Bronchial epithelial cell (primary cell): Measurements from ENCODE around the gene HDAC9. TPM values are rescaled to one million over a fixed set of nuclear protein-coding genes. Genes with fewer than 3 reads are reported as not detected.
A peak's percentile ranks its signal among the peaks of the same experiment; 100 is the strongest.
"Not testable (repeated sequence)": the region's sequence is repeated elsewhere in the genome, so short reads cannot be mapped to it uniquely, and the experiment has no call there.

ENCODE experiments used
- DNase-seq: peaks from one replicate; pipeline ENCODE4 v3.0.0-alpha.2; 2010; ENCODE audit warnings: low read depth
- FAIRE-seq: peaks from 2 replicates; lab custom pipeline; 2011; peaks lifted over from hg19 to GRCh38; lab: Jason Lieb, UNC
- H3K27me3 ChIP-seq: 2 replicates; pipeline ENCODE4 v1.5.1; 2011; ENCODE audit warnings: low read length; ENCODE audit not compliant: control insufficient read depth, insufficient read depth
- H3K36me3 ChIP-seq: 2 replicates; pipeline ENCODE4 v1.5.1; 2011; ENCODE audit warnings: low read length; ENCODE audit not compliant: control insufficient read depth, insufficient read depth
- H3K4me3 ChIP-seq: 2 replicates; pipeline ENCODE4 v1.5.1; 2011; ENCODE audit warnings: mild to moderate bottlenecking, low read depth, low read length, control low read depth
- total RNA-seq: library from RNA; depleted of rRNA; stranded (reverse); fragments of >200 nt; gene quantifications from 2 replicates; pipeline ENCODE4 v1.2.1, GENCODE V29; 2014
- TF ChIP-seq, protein P1 (sequence below): IDR thresholded peaks from 2 replicates; pipeline ENCODE4 v1.5.1; 2011; ENCODE audit warnings: mild to moderate bottlenecking, moderate library complexity, low read length, control low read depth, inconsistent platforms; ENCODE audit not compliant: insufficient read depth, severe bottlenecking

HDAC9 gene
- total RNA-seq, 1 donor from 2014 or later, result 12.1 TPM

DNA sequence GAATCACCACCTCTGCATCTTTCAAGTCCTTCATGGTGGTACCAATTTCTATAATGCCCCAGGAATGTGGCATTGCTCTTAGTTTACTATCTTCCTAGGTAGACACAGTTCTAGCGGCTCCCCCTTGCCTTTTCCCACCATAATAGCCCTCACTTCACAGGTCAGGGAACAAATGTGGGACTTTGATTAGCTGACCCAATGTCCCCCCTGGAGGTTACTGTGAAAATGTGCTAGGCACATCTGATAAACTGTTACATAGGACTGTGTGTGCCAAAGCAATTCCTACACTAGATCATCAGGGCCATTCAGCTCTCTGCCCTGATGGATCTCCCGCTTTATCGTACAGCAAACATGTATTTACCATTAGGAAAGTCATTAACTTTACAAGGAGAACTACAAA is 527.9 kb downstream of the HDAC9 start:
- H3K36me3 ChIP-seq, result no peaks in the 10 kb centered on the region
- H3K4me3 ChIP-seq, result no peak overlapping the region
- DNase-seq (no peak), FAIRE-seq (no peak)
- TF ChIP-seq, protein P1, sequence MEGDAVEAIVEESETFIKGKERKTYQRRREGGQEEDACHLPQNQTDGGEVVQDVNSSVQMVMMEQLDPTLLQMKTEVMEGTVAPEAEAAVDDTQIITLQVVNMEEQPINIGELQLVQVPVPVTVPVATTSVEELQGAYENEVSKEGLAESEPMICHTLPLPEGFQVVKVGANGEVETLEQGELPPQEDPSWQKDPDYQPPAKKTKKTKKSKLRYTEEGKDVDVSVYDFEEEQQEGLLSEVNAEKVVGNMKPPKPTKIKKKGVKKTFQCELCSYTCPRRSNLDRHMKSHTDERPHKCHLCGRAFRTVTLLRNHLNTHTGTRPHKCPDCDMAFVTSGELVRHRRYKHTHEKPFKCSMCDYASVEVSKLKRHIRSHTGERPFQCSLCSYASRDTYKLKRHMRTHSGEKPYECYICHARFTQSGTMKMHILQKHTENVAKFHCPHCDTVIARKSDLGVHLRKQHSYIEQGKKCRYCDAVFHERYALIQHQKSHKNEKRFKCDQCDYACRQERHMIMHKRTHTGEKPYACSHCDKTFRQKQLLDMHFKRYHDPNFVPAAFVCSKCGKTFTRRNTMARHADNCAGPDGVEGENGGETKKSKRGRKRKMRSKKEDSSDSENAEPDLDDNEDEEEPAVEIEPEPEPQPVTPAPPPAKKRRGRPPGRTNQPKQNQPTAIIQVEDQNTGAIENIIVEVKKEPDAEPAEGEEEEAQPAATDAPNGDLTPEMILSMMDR, result no peak
- H3K27me3 ChIP-seq, result no peaks in the 10 kb centered on the region

DNA sequence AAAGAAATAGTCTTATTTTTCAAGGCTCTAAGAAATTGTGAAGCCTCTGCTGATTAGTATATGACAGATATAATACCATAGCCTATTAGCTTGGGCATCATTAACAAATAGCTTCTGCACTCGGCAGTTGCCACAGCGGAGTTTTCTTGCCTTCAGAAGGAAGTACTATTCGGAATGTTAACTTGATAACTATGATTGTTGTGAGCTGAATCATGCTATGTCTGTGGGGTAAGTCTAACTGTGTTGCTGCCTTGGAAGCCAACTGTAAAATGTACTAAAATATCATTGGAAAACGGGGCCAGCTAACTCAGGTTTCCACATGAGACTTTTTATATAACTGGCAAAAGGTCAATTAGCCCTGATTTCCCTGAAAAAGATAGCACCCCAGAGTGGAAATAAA is 528.7 kb downstream of the HDAC9 start:
- FAIRE-seq (no peak), DNase-seq (peak; percentile 49)
- TF ChIP-seq, protein P1, result no peak
- H3K4me3 ChIP-seq, result no peak overlapping the region
- H3K36me3 ChIP-seq, result no peaks in the 10 kb centered on the region
- no peaks in the 10 kb centered on the region for H3K27me3 ChIP-seq

DNA sequence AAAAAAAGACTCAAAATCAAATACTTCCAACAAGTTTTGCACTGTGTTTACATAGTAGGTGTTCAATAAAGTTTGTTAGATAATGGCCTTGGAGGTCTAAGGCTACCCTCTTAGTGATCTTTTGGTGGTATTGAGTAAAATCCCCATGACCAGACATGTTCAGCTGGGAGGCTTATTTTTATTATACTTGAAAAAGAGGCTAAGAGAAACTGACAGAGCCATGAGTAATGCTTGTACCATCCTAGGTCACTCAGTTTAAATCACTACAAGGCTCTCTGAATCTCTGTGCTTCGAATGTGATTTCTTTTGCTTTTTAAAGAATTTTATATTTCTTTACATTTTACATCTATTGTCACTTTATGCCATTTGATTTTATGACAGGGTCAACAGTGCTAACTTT is 531.3 kb downstream of the HDAC9 start:
- no peak overlapping the region for H3K4me3 ChIP-seq
- DNase-seq, result peak; percentile 88
- H3K27me3 ChIP-seq, result no peaks in the 10 kb centered on the region
- no peak for FAIRE-seq
- TF ChIP-seq, protein P1, result no peak
- H3K36me3 ChIP-seq, result no peaks in the 10 kb centered on the region

DNA sequence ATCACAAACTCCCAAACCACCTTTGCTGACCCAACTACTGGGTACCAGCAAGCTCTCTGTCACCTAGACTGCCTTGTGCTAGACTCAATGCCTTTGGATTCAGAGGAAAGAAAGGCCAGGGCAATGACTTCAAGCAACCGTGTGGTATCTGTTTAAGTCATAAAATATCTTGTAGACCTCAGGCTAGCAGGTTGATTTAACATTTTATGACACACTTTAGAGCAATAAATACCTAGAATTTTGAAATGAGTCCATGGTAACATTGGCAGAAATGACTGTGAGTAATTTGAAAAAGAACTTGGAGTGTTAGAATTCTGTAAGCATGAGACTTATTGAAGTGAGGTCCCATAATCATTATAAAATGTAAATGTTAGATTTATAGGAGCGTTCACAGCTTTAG is 534.7 kb downstream of the HDAC9 start:
- DNase-seq (no peak), FAIRE-seq (no peak)
- no peaks in the 10 kb centered on the region for H3K36me3 ChIP-seq
- H3K4me3 ChIP-seq, result no peak overlapping the region
- TF ChIP-seq, protein P1, result no peak
- no peaks in the 10 kb centered on the region for H3K27me3 ChIP-seq

DNA sequence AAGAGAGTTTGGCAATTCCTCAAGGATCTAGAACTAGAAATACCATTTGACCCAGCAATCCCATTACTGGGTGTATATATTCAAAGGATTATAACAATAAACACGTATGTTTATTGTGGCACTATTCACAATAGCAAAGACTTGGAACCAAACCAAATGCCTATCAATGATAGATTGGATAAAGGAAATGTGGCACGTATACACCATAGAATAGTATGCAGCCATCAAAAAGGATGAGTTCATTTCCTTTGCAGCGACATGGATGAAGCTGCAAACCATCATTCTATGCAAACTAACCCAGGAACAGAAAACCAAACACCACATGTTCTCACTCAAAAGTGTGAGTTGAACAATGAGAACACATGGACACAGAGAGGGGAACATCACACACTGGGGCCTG is 537.4 kb downstream of the HDAC9 start:
- not testable (repeated sequence) for DNase-seq, FAIRE-seq

DNA sequence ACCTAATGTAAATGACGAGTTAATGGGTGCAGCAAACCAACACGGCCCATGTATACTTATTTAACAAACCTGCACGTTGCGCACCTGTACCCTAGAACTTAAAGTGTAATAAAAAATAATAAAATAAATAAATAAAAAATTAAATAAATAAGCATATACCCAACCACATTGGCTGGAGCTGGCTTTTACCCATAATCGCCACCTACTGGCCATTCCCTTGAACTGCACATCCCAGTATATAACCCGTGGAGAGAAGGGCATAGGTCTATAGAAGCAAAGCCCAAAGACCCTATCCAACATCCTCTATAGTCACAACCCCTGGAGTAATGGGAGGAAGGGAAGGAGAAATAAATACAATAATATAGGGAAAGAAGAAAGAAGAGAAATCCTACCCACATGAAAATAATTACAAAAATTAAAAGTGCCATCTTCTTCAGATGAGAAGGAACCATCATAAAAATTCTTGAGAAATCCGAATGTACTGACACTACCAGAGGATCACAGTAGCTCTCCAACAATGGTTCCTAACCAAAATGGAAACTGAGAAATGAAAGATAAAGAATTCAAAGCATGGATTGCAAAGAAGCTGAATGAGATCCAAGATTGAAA is 556.3 kb downstream of the HDAC9 start:
- peak; percentile 44 for DNase-seq
- H3K36me3 ChIP-seq, result no peaks in the 10 kb centered on the region
- TF ChIP-seq, protein P1, result peak; percentile 62
- FAIRE-seq, result no peak
- no peaks in the 10 kb centered on the region for H3K27me3 ChIP-seq
- no peak overlapping the region for H3K4me3 ChIP-seq

More for the DNA sequence above, 537.4 kb downstream of the HDAC9 start:
- H3K27me3 ChIP-seq, H3K36me3 ChIP-seq, H3K4me3 ChIP-seq: not testable (repeated sequence)
